IPS DF 4.7 (cell line): ENCODE measurements around the gene STXBP2.

Source experiments
- DNase-seq: peaks from one replicate; pipeline ENCODE4 v3.0.0-alpha.2; 2013; ENCODE audit warnings: low spot score; ENCODE audit errors: extremely low read depth

STXBP2 gene

DNA sequence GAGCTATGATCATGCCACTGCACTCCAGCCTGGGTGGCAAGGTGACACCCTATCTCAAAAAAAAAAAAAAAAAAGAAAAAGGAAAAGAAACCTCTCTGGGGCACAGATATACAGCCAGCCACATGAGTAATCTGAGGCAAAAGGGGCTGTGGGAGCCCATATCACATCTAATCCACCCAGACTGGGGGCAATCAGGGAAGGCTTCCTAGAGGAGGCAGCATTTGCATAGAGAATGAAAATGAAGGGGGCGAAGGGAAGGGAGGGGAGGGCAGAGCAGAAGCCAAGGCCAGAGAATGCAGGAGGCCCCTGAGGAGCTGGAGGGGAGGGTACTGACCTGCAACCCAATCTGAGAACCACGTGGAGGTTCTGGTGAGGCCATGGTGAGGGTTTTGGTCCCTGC, 13.2 kb downstream of the STXBP2 start:
- DNase-seq, result no peak

DNA sequence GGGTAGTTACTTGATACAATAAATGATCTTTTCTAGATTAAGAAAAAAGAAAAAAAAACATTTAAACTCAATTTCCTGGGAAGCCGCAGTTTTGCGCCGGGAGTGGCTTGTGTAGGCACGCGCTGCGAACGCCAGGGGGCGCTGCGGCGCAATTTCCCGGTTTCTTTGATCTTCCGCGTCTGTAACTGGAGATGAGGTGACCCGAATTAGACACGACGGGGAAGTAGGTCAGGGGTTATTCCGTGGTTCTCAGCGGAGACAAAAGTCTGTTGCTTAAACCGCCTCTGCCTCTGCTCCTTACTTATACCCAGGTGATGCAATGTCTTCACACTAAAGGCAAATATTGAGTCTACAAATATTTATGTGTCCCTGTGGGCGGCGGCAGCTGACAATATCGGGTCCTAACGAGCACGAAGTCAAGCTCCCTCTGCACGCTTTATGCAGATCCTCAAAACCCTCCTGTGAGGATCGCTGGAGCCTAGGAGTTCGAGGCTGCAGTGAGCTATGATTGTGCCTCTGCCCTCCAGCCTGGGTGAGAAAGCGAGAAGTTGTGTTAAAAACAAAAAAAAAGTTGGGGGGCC, 15.2 kb downstream of the STXBP2 start:
- DNase-seq, result no peak

DNA sequence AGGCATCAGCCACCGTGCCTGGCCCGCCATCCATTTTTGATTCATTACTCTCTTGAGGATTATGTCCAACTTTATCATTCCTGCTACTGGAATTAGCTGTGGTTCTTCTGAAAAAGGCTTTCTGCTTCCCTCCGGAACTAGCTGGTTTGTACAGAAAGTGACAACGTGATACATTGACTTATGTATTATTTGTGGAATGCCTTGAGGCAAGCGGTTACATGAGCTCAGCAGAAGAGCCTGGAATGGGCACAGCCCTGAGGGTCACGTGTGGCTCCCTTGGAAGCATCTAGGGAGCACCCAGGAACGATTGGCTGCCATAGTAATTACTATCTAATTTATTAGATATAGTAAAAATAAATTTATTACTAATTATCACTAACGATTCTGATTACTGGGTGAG, 17.5 kb downstream of the STXBP2 start:
- DNase-seq, result no peak

DNA sequence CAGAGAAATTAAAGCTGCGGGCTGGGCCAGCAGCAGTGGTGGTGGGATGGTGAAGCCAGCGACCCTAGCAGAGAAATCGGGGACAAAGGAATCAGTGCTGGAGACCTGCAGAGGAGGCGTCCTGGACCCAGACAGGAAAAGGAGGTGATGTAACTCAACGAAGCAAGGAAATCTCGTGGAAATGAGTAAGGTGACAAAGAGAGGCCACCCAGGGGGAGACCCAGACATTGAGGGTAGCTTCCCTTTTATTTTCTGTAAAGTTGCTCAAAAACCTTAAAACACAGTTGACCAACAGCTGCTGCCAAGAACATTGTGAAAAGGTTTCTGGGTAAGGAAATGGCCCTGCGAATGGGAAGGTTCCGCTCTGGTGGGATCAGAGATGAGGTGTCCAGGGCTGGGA, 18.7 kb downstream of the STXBP2 start:
- DNase-seq, result no peak

DNA sequence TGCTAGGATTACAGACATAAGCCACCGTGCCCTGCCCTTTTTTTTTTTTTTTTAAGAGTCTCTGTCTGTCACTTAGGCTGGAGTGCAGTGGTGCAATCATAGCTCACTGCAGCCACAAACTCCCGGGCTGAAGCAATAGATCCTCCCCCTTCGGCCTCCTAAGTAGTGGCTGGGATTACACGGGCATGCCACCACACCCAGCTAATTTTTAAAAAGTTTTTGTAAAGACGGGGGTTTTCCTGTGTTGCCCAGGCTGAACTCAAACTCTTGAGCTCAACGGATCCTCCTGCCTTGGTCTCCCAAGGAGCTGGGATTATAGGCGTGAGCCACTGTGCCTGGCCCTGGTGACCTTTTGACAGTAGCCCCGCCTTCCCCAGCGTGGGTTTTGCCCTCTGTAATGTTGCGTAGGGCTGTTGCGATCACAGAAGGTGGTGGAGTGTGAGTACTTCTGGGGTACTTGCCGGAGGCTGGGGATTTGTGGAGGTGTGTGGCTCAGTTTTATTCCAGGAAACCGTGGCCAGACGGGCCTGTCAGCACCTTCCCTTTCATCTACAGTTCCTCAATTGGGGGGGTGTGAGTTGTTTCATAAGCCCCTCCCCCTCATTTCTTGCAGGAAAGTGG, 20.3 kb downstream of the STXBP2 start:
- no peak for DNase-seq

DNA sequence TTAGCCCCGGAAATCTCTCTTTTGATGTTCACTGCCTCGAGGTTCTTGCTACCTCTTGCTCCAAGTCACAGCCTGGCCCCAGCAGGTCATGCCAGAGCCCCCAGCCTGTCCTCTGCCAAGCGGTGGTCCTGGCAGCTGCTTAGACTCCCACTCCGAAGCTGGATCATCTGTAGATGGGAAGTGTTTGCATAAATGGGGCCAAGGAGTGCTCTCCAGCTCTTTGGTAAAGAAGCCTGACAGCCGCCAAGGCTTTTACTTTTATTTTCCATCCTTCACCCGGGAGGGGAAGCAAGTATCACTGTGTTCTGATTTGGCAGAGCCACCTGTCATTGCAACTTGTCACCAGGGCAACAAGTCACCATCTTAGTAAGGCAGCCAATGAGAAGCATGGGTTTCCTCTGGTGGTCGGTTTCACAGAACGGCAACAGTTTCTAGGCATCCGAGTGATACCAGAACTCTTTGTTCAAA, 21.3 kb downstream of the STXBP2 start:
- no peak for DNase-seq

DNA sequence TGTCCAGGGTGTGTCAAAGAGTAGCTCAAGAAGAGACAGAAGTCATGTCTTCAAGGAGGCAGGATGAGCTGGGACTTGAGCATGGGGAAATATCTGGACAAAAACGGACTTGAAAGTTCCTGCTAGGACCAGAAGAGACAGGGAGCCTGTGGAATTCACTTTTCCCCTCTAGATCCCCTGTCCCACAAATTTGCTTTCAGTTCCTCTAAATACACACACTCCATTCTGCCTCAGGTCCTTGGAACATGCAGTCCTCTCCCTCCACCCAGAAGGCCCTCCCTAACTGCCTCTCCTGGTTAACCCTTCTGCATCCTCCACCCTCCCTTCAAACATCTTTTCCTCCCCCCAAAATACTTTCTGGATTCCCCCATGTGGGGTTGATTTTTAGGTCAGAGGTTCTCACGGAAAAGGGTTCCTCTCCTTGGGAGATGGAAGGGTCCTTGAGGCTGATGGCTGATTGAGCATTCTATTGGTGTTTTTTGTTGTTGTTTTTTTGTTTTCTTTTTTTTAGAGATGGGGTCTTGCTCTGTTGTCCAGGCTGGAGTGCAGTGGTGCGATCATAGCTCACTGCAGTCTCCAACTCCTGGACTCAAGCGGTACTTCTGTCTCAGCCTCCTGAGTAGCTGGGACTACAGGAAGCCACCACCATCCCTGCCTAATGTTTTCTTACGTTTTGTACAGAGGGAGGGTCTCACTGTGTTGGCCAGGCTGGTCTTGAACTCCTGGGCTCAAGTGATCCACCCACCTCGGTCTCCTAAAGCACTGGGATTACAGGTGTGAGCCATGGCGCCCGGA, 25.0 kb downstream of the STXBP2 start:
- no peak for DNase-seq

DNA sequence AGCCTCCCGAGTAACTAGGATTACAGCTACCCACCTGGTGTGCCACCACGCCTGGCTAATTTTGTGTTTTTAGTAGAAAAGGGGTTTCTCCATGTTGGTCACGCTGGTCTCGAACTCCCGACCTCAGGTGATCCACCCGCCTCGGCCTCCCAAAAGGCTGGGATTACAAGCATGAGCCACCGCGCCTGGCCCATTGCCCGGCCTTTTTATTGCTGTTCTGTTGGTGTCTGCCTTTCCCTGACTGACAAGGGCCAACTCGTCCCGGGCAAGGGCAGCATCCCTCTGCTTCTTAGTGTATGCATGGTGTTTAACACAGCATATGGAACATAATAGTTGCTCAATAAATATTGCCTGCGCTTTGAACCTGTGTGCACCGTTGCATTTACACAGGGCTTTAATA, 25.7 kb downstream of the STXBP2 start:
- DNase-seq, result no peak

DNA sequence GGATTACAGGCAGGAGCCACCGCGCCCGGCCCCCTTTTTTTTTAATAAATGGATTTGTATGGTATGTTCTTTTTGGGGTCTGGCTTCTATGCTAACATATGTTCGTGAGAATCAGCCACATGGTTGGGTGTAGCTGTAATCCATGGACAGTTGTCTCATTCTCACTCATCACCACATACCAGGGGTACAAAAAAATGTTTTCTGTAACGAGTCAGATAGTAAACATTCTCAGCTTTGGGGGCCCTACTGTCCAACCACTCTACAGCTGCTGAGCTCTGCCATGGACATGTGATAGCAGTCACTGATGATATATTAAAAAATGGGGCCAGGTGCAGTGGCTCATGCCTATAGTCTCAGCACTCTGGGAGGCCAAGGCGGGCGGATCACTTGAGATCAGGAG, 26.8 kb downstream of the STXBP2 start:
- no peak for DNase-seq

DNA sequence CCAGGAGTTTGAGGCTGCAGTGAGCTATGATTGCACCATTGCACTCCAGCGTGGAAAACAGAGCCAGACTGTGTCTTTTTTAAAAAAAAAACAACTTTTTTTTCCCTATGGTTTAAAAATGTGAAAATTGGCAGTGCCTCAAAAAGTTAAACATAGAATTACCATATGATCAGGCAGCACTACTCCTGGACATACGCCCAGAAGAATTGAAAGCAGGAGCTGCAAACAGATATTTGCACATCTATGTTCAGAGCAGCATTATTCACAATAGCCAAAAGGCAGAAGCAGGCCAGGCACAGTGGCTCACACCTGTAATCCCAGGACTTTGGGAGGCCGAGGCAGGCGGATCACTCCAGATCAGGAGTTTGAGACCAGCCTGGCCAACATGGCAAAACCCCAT, 28.2 kb downstream of the STXBP2 start:
- no peak for DNase-seq

DNA sequence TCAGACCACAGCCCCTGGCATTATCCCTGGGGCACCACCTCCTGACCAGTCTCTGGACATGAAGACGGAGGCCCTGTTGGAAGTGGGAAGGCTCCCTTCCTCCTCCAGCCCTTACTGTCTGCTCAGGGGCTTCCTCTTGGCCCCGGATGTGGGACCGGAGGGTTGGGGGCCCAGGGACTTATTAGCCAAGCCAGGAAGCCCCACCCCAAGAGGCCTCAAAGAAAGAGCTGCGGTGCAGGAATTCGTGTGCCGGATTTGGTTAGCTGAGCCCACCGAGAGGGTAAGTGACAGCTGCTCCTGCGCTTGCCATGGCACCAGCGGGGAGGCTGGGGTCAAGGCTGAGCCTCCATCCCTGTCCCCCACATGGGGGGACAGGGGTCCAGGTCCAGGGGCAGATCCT, 31.9 kb downstream of the STXBP2 start, which contains the start of gene RETN:
TSS of gene RETN (plus strand) at position 208 of the 400 bp plus-strand sequence. CDS start 278 bp downstream, outside the sequence.
- no peak for DNase-seq

DNA sequence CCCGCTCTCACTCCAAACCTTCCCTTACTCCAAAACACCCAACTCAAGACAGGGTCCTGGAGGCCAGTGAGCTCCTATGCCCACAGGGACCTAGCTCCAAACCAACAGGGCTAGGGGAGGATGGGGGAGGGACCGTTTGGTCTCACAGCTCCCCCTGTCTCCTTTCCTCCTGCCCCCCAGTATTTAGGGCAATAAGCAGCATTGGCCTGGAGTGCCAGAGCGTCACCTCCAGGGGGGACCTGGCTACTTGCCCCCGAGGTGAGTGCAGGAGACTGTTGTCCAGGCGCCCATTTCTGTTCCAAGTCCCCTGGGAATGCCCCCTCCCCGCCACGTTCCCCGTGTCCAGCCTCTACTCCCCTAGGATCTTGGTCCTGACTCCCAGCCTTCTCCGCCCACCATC, 32.7 kb downstream of the STXBP2 start:
- no peak for DNase-seq

DNA sequence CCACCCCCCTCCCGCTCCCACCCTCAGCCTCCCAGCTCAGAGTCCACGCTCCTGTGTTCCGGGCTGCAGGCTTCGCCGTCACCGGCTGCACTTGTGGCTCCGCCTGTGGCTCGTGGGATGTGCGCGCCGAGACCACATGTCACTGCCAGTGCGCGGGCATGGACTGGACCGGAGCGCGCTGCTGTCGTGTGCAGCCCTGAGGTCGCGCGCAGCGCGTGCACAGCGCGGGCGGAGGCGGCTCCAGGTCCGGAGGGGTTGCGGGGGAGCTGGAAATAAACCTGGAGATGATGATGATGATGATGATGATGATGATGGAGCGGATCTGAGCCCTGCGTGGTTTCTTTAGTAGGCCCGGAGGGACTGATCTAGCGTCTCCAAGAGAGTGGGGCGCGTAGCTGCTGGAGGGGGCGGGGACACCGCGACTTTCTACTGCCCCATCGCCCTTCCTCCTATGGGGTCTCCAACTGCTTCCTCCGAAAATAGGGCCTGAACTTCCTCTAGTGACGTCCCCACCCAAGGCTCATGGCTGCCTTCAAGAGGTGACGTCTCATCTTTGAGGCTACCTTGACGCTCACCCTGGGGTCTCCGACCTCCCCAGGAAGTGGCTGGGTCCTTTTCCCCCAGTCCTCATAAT, 33.4 kb downstream of the STXBP2 start:
- DNase-seq, result no peak

DNA sequence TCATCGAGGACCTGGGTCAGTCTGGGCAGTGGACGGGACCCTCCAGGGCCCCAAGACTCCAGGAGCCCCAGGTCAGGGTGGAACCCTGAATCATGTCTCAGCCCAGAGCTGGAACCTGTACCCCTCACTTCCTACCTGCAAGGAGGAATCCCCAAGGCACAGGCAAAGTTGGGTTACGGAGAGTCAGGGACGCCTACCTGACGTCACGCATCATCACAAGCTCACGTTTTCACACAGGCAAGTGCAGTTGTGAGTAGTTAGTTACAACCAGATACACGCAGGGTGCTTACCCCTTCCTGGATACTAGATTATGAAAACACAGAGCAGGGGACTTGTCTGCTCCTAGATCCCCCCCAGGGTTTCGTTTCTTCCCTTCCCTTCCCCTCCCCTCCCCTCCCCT, 33.9 kb downstream of the STXBP2 start:
- DNase-seq, result no peak

DNA sequence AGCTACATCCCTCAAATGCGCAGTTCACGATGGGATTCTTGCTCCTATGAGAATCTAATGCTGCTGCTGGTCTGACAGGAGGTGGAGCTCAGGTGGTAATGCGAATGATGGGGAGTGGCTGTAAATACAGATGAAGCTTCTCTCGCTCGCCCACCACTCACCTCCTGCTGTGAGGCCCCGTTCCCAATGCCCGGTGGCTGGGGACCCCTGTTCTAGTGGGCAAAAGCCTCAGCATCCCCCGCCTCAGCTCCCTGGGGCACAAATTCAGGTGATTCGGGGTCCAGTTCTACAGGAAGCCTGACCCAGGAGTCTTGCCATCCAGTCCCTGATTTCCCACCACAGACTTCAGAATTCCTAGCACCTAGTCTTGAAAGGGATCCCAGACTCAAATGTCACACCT, 35.6 kb downstream of the STXBP2 start:
- DNase-seq, result no peak

DNA sequence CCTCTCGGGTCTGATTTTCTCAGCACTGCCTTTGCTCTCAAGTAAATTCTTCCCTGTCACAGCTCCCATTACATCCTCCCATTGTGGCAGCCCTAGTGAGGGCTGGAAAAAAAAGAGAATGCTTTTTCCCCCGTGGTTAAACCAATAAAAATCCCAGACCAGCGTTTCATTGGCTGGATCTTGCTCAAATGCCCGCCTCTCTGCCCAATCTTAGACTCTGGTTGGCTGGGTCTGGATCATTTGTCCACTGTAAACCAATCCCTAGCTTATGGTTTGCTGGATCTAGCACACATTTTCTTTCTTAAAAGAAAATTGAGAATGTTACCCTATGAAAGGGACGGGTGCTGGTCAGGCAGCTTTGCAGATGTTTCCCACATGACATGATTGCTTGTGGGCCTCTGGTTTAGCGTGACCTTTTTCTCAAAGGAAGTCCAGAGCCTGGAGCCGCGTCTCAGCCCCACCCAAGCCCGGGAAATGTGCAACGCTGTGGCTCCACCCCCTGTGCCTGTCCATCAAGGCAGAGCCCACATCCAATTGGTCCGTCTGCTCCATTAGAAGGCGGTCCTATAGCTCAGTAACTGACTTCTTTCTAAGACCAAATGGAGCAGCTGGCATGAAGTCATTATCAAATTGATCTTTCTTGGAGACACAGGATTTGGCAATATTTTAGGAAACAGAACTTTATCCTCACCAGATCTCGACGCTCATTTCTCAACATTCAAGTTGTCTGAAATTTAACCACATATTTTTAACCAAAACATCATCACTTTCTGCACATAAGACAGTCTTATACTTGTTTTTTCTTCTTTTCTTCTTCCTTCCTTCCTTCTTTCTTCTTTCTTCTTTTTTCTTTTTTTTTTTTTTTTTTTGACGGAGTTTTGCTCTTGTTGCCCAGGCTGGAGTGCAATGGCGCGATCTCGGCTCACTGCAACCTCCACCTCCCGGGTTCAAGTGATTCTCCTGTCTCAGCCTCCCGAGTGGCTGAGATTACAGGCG, 37.4 kb downstream of the STXBP2 start:
- no peak for DNase-seq

DNA sequence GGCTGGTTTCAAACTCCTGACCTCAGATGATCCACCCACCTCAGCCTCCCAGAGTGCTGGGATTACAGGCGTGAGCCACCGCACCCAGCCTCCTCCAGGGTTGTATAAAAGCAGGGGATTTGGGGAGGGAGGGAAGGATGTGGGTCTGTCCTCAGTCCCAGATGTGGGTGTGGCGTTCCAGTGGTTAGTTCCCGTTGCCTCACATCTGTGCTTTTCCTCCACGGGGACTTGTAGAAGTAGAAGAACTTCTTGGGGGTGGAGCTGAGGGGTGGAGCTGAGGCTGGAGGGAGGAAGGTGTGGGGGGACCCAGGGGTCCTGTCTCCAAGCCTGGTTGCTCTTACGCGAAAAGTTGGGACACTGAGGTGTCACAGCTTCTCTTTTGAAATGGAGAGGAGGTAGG, 39.5 kb downstream of the STXBP2 start:
- DNase-seq, result no peak

DNA sequence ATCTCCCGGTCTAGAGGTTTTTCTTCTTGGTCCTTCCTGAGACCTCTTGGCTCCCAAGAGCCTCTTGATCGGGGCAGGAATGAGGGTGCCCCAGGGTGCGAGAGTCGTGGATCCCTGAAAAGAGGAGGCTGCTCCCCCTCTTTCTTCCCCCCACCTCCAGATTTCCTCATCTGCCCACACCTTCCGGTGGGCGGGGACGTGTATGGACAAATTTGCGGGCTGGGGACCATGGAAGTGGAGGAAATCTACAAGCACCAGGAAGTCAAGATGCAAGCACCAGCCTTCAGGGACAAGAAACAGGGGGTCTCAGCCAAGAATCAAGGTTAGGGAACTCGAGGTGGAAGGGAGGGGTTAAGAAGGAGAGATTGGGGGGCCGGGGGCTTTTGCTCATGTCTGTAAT, 39.9 kb downstream of the STXBP2 start, which contains the start of gene MCEMP1:
TSS of gene MCEMP1 (plus strand) at position 237 of the 400 bp plus-strand sequence. CDS start at position 268, 31 bp downstream.
- no peak for DNase-seq

DNA sequence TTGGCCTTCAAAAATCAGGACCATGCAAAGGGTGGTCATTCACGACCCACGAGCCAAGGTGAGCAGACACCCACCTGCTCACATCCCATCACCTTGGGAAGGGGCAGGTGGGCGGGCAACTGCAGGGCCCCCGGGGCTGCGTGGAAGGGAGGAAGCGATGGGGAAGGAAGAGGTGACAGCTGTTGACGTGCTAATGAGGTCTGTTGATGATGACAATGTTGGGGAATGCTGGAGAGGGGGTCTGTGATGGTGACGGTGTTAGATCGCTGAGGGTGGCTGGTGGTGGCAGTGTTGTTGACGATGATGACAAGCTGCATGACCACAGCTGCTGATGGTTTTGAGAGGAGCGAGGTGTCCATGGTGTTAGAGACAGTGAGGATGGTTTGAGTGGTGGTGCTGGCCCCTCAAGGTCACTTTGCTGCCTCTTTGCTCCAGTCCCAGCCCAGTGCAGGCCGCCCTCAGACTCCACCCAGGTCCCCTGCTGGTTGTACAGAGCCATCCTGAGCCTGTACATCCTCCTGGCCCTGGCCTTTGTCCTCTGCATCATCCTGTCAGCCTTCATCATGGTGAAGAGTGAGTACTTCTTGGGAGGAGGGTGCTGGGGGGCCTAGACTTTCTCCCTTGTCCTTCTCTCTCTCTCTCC, 40.9 kb downstream of the STXBP2 start:
- no peak for DNase-seq
